Hematopoietic multipotent progenitor cell treated with erythropoietin and hydrocortisone succinate and interleukin-3 and kit ligand, for 15 days (in vitro differentiated cells): ENCODE data around the gene SIGLEC11.
A peak's percentile ranks its signal among the peaks of the same experiment; 100 is the strongest.
"Not testable (repeated sequence)": the region's sequence is repeated elsewhere in the genome, so short reads cannot be mapped to it uniquely, and the experiment has no call there.

Experiments used
- DNase-seq: peaks from one replicate; pipeline ENCODE4 v3.0.0-alpha.2; 2015; ENCODE audit warnings: low spot score

Gene SIGLEC11

GRCh38 chr19:49960980-49961379 lies at the start of gene SIGLEC11:
TSS of gene SIGLEC11 (minus strand) at chr19:49961172. CDS start at chr19:49961081, 91 bp downstream.
- DNase-seq = not testable (repeated sequence)

- peak; percentile 16 for DNase-seq
Observed at GRCh38 chr19:50008532-50008931, 47.6 kb upstream of the SIGLEC11 start.

GRCh38 chr19:50007947-50008346 lies 47.0 kb upstream of the SIGLEC11 start:
- no peak for DNase-seq

GRCh38 chr19:50007170-50007569 lies 46.2 kb upstream of the SIGLEC11 start:
- no peak for DNase-seq

- DNase-seq = no peak
Observed at GRCh38 chr19:50005428-50005827, 44.5 kb upstream of the SIGLEC11 start.

GRCh38 chr19:50003810-50004419 lies 42.9 kb upstream of the SIGLEC11 start:
- peak; percentile 25 for DNase-seq

GRCh38 chr19:50003254-50003788 lies 42.3 kb upstream of the SIGLEC11 start:
- no peak for DNase-seq

GRCh38 chr19:50002386-50002960 lies 41.5 kb upstream of the SIGLEC11 start:
- DNase-seq = no peak

GRCh38 chr19:50001775-50002174 lies 40.8 kb upstream of the SIGLEC11 start:
- DNase-seq = no peak

GRCh38 chr19:50000841-50001557 lies 40.0 kb upstream of the SIGLEC11 start:
- no peak for DNase-seq

- no peak for DNase-seq
Observed at GRCh38 chr19:50000038-50000840, 39.3 kb upstream of the SIGLEC11 start.

GRCh38 chr19:49999371-50000010 lies 38.5 kb upstream of the SIGLEC11 start:
- DNase-seq = no peak

- peak; percentile 39 for DNase-seq
Observed at GRCh38 chr19:49997709-49998108, 36.7 kb upstream of the SIGLEC11 start.

GRCh38 chr19:49988433-49988832 lies 27.5 kb upstream of the SIGLEC11 start:
- no peak for DNase-seq

- no peak for DNase-seq
Observed at GRCh38 chr19:49988007-49988406, 27.0 kb upstream of the SIGLEC11 start.

- DNase-seq = peak; percentile 68
Observed at GRCh38 chr19:49987159-49987698, 26.3 kb upstream of the SIGLEC11 start.

GRCh38 chr19:49986354-49986753 lies 25.4 kb upstream of the SIGLEC11 start:
- DNase-seq = no peak

- DNase-seq = no peak
Observed at GRCh38 chr19:49985871-49986270, 24.9 kb upstream of the SIGLEC11 start.

- no peak for DNase-seq
Observed at GRCh38 chr19:49984491-49984890, 23.5 kb upstream of the SIGLEC11 start.

- peak; percentile 75 for DNase-seq
Observed at GRCh38 chr19:49983645-49984229, 22.8 kb upstream of the SIGLEC11 start.
